WTC11 (cell line): ENCODE measurements around the gene SLC25A46. TPM values are rescaled to one million over a fixed set of nuclear protein-coding genes. Genes with fewer than 3 reads are reported as not detected.

Experiments
- ATAC-seq: fragments of 200-7000 bp; cut with Tn5 transposase; 2 replicates; pipeline ENCODE4 v1.10.0; 2021; ENCODE audit warnings: mild to moderate bottlenecking, moderate library complexity
- CTCF ChIA-PET: fragments of 300-600 bp; sonication (Branson Sonifier 250); formaldehyde crosslinking; loops from one replicate; lab custom pipeline; 2021; ENCODE audit warnings: antibody characterized with exemption; lab: Charles Lee
- POLR2A ChIA-PET: fragments of 350-600 bp; sonication (Branson Sonifier 250); formaldehyde crosslinking; loops from one replicate; lab custom pipeline; 2021; ENCODE audit warnings: antibody characterized with exemption; lab: Charles Lee
- DNase-seq: peaks from one replicate; pipeline ENCODE4 v3.0.0; 2021; ENCODE audit warnings: low spot score
- H3K27ac Mint-ChIP-seq: 2 replicates; pipeline ENCODE4 v1.8.0; 2021; ENCODE audit warnings: mixed read lengths
- H3K27me3 Mint-ChIP-seq: 2 replicates; pipeline ENCODE4 v1.8.0; 2021; ENCODE audit warnings: low read depth, mild to moderate bottlenecking, moderate library complexity, mixed read lengths
- H3K36me3 Mint-ChIP-seq: 2 replicates; pipeline ENCODE4 v1.8.0; 2021; ENCODE audit warnings: mixed read lengths
- H3K4me1 Mint-ChIP-seq: 2 replicates; pipeline ENCODE4 v1.8.0; 2022; ENCODE audit warnings: mixed read lengths
- H3K4me3 Mint-ChIP-seq: 2 replicates; pipeline ENCODE4 v1.8.0; 2021; ENCODE audit warnings: mild to moderate bottlenecking, moderate library complexity, mixed read lengths
- H3K9me3 Mint-ChIP-seq: 2 replicates; pipeline ENCODE4 v1.8.0; 2021; ENCODE audit warnings: mixed read lengths
- AR ChIP-seq: fragments of 250-450 bp; sonication (Bioruptor Pico); IDR thresholded peaks from 2 replicates; pipeline ENCODE4 v1.9.0; 2021; ENCODE audit warnings: mild to moderate bottlenecking
- E2F1 ChIP-seq: sonication (generic); formaldehyde crosslinking; IDR thresholded peaks from 2 replicates; pipeline ENCODE4 v1.8.0; 2022; ENCODE audit warnings: mild to moderate bottlenecking, missing genetic modification reagents
- E2F5 ChIP-seq: sonication (generic); formaldehyde crosslinking; IDR thresholded peaks from 2 replicates; pipeline ENCODE4 v1.8.1; 2022; ENCODE audit warnings: mild to moderate bottlenecking, moderate library complexity, missing genetic modification reagents
- ERG ChIP-seq: fragments of 250-450 bp; sonication (Bioruptor Pico); IDR thresholded peaks from 2 replicates; pipeline ENCODE4 v1.8.0; 2021; ENCODE audit warnings: mild to moderate bottlenecking
- GRHL2 ChIP-seq: fragments of 250-450 bp; sonication (Bioruptor Pico); IDR thresholded peaks from 2 replicates; pipeline ENCODE4 v1.8.0; 2022; ENCODE audit warnings: mild to moderate bottlenecking, moderate library complexity; ENCODE audit not compliant: insufficient replicate concordance, severe bottlenecking
- MYBL2 ChIP-seq: sonication (generic); formaldehyde crosslinking; IDR thresholded peaks from 2 replicates; pipeline ENCODE4 v1.8.1; 2023; ENCODE audit warnings: mild to moderate bottlenecking, moderate library complexity, missing genetic modification reagents
- NR3C1 ChIP-seq: sonication (generic); formaldehyde crosslinking; conservative IDR thresholded peaks from 2 replicates; pipeline ENCODE4 v1.8.1; 2023; ENCODE audit warnings: low read depth, mild to moderate bottlenecking, missing genetic modification reagents
- RELA ChIP-seq: sonication (generic); formaldehyde crosslinking; IDR thresholded peaks from 2 replicates; pipeline ENCODE4 v1.8.1; 2022; ENCODE audit warnings: missing genetic modification reagents, mild to moderate bottlenecking, borderline replicate concordance
- RORB ChIP-seq: fragments of 250-450 bp; sonication (Bioruptor Pico); IDR thresholded peaks from 2 replicates; pipeline ENCODE4 v1.9.0; 2021; ENCODE audit warnings: mild to moderate bottlenecking
- STAT6 ChIP-seq: sonication (generic); formaldehyde crosslinking; conservative IDR thresholded peaks from 2 replicates; pipeline ENCODE4 v1.8.1; 2023; ENCODE audit warnings: mild to moderate bottlenecking, low read depth, missing genetic modification reagents, moderate library complexity
- USF1 ChIP-seq: sonication (generic); formaldehyde crosslinking; IDR thresholded peaks from 2 replicates; pipeline ENCODE4 v1.8.0; 2022; ENCODE audit warnings: mild to moderate bottlenecking, missing genetic modification reagents
- ZNF219 ChIP-seq: sonication (generic); formaldehyde crosslinking; IDR thresholded peaks from 2 replicates; pipeline ENCODE4 v1.8.0; 2023; ENCODE audit warnings: missing genetic modification reagents, mild to moderate bottlenecking, borderline replicate concordance
- ZNF232 ChIP-seq: sonication (generic); formaldehyde crosslinking; IDR thresholded peaks from 2 replicates; pipeline ENCODE4 v1.8.0; 2022; ENCODE audit warnings: mild to moderate bottlenecking, missing genetic modification reagents
- ZNF263 ChIP-seq: sonication (generic); formaldehyde crosslinking; IDR thresholded peaks from 2 replicates; pipeline ENCODE4 v1.8.1; 2022; ENCODE audit warnings: low read depth, mild to moderate bottlenecking, moderate library complexity, missing genetic modification reagents
- ZNF512 ChIP-seq: sonication (generic); formaldehyde crosslinking; IDR thresholded peaks from 2 replicates; pipeline ENCODE4 v1.8.1; 2022; ENCODE audit warnings: missing genetic modification reagents, borderline replicate concordance
- total RNA-seq: library from RNA; stranded (reverse); gene quantifications from 3 replicates; pipeline ENCODE4 v1.2.3, GENCODE V29; 2021

SLC25A46 gene
- total RNA-seq, 1 experiment from 2014 or later = 19.2 TPM

- TF ChIP-seq ERG = no peak
- TF ChIP-seq RORB (CRISPR knock-in tag) = no peak
These were observed 13.3 kb downstream of the SLC25A46 start (continued) for GRCh38 chr5:110751902-110752762.

- DNase-seq (no peak), ATAC-seq (no peak)
- CTCF ChIA-PET = no interaction called here
- Mint-ChIP-seq H3K27me3 (no peaks in the 10 kb centered on the region), H3K36me3 (no peaks in the 10 kb centered on the region), H3K27ac (no peak overlapping the region), H3K4me1 (0 out of 2 replicates have a peak, but pooled peaks cover 3% of the 10 kb centered on the region), H3K4me3 (no peak overlapping the region), H3K9me3 (no peaks in the 10 kb centered on the region)
- TF ChIP-seq AR (CRISPR knock-in tag) = no peak
- TF ChIP-seq STAT6 (CRISPR knock-in tag) = no peak
- no peak for TF ChIP-seq E2F1 (CRISPR knock-in tag)
- no peak for TF ChIP-seq MYBL2
- TF ChIP-seq ZNF219 (CRISPR knock-in tag) = no peak
- no peak for TF ChIP-seq ZNF263 (CRISPR knock-in tag)
- TF ChIP-seq E2F5 = no peak
- no peak for TF ChIP-seq USF1
- no peak for TF ChIP-seq ZNF512 (CRISPR knock-in tag)
- no peak for TF ChIP-seq RORB (CRISPR knock-in tag)
- no peak for TF ChIP-seq RELA (CRISPR knock-in tag)
- no peak for TF ChIP-seq NR3C1 (CRISPR knock-in tag)
- no peak for TF ChIP-seq ZNF232 (CRISPR knock-in tag)
- TF ChIP-seq GRHL2 (CRISPR knock-in tag) = no peak
- TF ChIP-seq ERG = no peak
- POLR2A ChIA-PET = no interaction called here
These were observed 14.1 kb downstream of the SLC25A46 start for GRCh38 chr5:110752953-110753352.
